GM19239 (cell line): Measurements from ENCODE around the gene RNGTT.
A peak's percentile ranks its signal among the peaks of the same experiment; 100 is the strongest.
"Not testable (repeated sequence)": the region's sequence is repeated elsewhere in the genome, so short reads cannot be mapped to it uniquely, and the experiment has no call there.

ENCODE experiments used
- DNase-seq: peaks from one replicate; pipeline ENCODE4 v3.0.0; 2011; ENCODE audit warnings: low spot score; ENCODE audit not compliant: insufficient read length
- FAIRE-seq: peaks from 2 replicates; lab custom pipeline; 2011; peaks lifted over from hg19 to GRCh38; lab: Jason Lieb, UNC

Gene RNGTT

GRCh38 chr6:88914895-88915598 is 48.4 kb downstream of the RNGTT start:
- no peak for DNase-seq

DNA sequence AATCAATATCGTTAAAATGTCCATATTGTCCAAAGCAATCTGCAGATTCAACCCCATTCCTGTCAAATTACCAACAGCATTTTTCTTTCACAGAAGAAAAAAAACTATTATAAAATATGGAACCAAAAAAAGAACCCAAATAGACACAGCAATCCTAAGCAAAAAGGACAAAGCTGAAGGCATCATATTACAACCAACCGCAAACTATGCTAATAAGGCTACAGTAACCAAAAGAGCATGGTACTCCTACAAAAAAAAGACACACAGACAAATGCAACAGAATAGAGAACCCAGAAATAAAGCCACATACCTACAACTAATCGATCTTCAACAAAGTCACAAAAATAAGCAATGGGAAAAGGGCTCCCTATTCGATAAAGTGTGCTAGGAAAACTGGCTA is 49.2 kb downstream of the RNGTT start:
- DNase-seq, result no peak
- no peak for FAIRE-seq

More at GRCh38 chr6:88914895-88915598, 48.4 kb downstream of the RNGTT start:
- peak; percentile 52 for FAIRE-seq

- peak; percentile 4 for FAIRE-seq
- no peak for DNase-seq
These were observed 49.9 kb downstream of the RNGTT start for GRCh38 chr6:88913471-88913870.

- DNase-seq (no peak), FAIRE-seq (no peak)
These were observed 52.3 kb downstream of the RNGTT start for GRCh38 chr6:88910922-88911778.

DNA sequence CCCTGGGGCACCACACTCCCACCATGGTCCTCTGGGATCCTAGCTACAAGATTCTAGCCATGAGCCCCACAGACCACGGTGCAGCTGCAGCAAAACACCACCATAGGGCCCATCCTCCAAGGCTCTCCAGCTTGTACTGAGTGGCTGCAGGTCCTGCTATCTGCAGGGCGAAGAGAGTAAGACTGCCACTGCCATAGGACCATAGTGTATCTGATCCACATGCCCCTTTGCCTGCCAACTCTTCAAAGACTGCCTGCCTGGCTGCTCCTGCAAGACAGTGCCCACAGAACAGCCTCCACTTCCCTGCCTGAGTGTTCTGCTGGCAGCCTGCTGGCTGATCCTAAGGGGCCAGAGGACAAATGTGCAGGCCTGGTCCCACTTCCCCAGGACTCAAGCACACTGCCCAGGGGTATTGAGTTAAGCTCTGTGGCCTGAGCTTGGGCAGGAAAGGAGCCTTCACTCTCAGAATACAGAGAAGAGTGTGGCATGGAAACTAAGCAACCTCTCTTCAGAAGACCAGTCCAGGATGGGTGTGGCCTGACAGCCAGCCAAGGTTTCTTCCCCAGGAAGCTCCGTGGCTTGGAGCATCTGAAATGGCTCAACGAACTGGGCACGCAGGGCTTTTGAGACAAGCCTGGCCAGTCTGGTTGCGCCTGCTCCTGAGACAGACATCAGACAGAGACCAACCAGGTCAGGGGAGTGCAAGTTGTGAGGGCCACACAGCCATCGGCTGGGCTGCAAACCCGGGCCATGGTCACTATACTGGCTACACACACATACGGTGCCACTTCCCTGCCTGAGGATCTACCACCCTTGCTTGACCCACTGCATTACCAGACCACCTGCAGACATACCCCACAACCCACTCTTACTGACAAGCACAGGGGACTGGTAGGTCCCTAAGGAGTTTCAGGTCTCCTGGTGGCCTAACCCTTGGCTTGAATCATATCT is 54.5 kb downstream of the RNGTT start:
- FAIRE-seq (no peak), DNase-seq (no peak)

- not testable (repeated sequence) for FAIRE-seq, DNase-seq
These were observed 56.3 kb downstream of the RNGTT start for GRCh38 chr6:88907148-88907547.

GRCh38 chr6:88899569-88900316 is 63.7 kb downstream of the RNGTT start:
- DNase-seq (no peak), FAIRE-seq (peak; percentile 4)

DNA sequence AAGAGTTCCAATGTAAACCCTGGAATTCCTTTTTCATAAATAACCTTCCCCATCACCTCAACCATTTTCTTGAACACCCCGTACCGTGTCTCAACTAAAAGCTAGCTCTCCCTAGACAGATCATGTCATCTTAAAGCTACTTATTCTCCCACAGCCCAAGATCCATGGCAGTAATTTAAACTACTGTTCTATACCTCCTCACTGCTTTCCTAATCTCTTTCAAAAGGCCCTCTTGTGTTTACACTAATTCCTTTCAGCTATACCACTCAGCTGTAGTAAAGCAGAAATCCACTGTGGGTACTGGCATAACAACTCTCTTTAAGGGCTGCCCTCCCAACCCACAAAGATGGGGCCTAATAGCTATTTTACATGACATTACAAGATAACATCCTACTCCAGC is 67.5 kb downstream of the RNGTT start:
- FAIRE-seq (no peak), DNase-seq (no peak)

DNA sequence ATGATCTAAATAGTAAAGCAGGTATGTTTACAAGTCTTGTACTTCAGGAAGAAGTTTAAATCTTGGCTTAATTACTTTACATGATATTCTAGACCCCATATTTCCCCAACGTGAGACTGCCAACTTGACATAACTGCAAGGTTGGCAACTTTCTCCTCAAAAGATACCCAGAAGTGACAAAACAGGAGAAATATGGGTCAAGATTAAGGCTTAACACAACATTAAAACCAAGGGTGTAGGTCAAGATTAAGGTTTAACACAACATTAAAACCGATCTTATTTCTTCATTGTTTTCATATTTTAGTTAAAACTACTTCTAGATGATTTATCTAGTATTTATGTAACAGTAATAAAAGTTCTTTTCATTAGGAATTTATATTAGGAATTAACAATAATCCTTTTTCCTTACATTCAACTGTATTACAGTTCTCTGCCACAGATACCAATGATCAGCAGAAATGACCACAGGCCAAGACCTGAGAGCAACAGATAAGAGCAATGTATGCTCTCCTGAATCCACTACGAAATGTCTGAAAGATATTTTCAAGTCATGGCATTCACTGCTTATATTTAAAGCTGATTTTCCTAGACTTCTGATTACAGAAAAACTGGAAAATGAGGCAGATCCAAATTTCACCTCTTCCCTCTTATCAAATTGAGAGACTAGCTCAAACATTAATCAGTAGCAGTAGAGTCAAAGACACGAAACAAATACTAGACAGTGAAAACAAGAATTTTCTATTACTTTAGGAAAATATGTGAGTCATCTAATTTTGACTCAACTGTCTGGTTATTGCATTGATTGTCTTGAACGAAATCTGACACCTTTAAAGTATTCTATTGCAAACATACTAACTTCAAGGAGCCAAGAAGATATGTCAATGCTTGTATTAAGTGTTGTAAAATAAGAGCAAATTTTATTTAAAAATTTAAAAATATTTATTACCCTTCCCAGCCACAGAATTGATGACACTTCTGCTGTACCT is 72.3 kb downstream of the RNGTT start:
- peak; percentile 21 for FAIRE-seq
- DNase-seq, result no peak

GRCh38 chr6:88890394-88890793 is 73.0 kb downstream of the RNGTT start:
- FAIRE-seq (no peak), DNase-seq (no peak)

GRCh38 chr6:88884361-88884760 is 79.1 kb downstream of the RNGTT start:
- FAIRE-seq, result no peak
- no peak for DNase-seq

GRCh38 chr6:88882536-88882935 is 80.9 kb downstream of the RNGTT start:
- FAIRE-seq, result no peak
- DNase-seq, result no peak

DNA sequence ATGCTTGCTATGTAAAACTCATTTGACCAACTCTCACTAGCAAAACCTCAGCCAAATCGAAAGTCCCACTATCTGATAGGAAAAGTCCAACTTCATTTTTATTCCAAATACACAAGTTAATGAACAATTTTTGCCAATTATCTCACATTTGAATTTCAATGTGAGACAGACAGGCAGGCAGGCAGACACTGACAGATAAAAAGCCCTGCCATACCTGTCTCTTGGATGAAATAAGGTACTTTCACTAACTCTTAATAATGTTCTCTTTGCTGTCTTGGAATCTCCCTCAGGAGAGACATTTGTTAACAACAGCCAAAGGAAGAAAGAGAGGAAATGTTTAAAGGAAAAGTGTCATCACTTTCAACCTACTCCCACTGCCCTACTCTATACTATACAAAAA is 82.0 kb downstream of the RNGTT start:
- DNase-seq (no peak), FAIRE-seq (peak; percentile 69)

DNA sequence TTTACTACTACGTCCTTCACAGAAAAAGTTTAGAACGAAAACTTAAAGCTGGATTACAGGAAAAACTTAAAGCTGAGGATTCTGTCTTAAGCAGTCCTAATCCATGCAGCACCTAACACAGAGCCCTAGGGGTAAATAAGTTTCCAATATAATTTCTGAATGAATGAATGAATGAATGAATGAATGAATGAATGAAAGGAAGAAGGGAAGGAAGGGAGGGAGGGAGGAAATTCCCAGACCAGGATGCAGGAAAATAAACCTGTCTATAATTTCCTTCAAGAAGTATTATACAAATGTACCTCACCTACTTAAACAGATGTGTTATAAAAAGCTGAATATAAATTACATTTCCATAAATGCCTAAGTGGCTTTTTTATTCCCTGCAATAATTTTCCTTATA is 83.4 kb downstream of the RNGTT start:
- FAIRE-seq (no peak), DNase-seq (no peak)

- no peak for DNase-seq
- no peak for FAIRE-seq
These were observed 85.5 kb downstream of the RNGTT start for GRCh38 chr6:88877893-88878292.

- DNase-seq, result no peak
- no peak for FAIRE-seq
These were observed 90.5 kb downstream of the RNGTT start for GRCh38 chr6:88872962-88873361.

- FAIRE-seq, result no peak
- no peak for DNase-seq
These were observed 91.9 kb downstream of the RNGTT start for GRCh38 chr6:88871498-88871897.

- FAIRE-seq (peak; percentile 92), DNase-seq (no peak)
These were observed 92.6 kb downstream of the RNGTT start for GRCh38 chr6:88870717-88871330.
